Thyroid gland (tissue), 4 donors: ENCODE measurements around the gene TTC8. TPM values are rescaled to one million over a fixed set of nuclear protein-coding genes. Genes with fewer than 3 reads are reported as not detected.
A peak's percentile ranks its signal among the peaks of the same experiment; 100 is the strongest.

Experiments
- DNase-seq, 2 donors: peaks; one replicate each; pipeline ENCODE4 v3.0.0-alpha.2; 2019
- H3K27ac ChIP-seq, 3 donors: fragments of 200-600 bp; sonication (generic); 1 replicate in 2 of 3; 2 replicates in 1 of 3; pipeline ENCODE4 v1.5.1; 2016 to 2019; ENCODE audit warnings: mild to moderate bottlenecking in 1 of 3, moderate library complexity in 1 of 3
- H3K27me3 ChIP-seq: fragments of 200-600 bp; sonication (generic); one replicate; pipeline ENCODE4 v1.5.1; 2019
- H3K36me3 ChIP-seq, 2 donors: fragments of 200-600 bp; sonication (generic); one replicate each; pipeline ENCODE4 v1.5.1; 2016 to 2019
- H3K4me1 ChIP-seq, 2 donors: fragments of 200-600 bp; sonication (generic); one replicate each; pipeline ENCODE4 v1.5.1; 2017 to 2019
- H3K4me3 ChIP-seq, 3 donors: fragments of 200-600 bp; sonication (generic); replicated peaks in 1 of 3; 1 replicate in 2 of 3; 2 replicates in 1 of 3; pipeline ENCODE4 v1.5.1; 2016; ENCODE audit warnings: mild to moderate bottlenecking in 1 of 3
- H3K9me3 ChIP-seq: fragments of 200-600 bp; sonication (generic); one replicate; pipeline ENCODE4 v1.5.1; 2017
- POLR2A ChIP-seq, 2 donors: fragments of 450-650 bp; IDR thresholded peaks; one replicate each; pipeline ENCODE4 v1.6.1; 2017; ENCODE audit warnings: antibody characterized with exemption in 2 of 2, mild to moderate bottlenecking in 2 of 2, moderate library complexity in 1 of 2
- WGBS, 2 donors: methylation state at CpG; one replicate each; pipeline ENCODE4 v1.1.5; 2017; 5-methylcytosine and 5-hydroxymethylcytosine counted together
- intact Hi-C: fragments of 100-400 bp; cut with DNase I; formaldehyde crosslinking; loops from one replicate; pipeline ENCODE4 v1.15.1; 2023
- total RNA-seq, 4 donors: library from RNA; depleted of rRNA; stranded (reverse); fragments of >200 nt; gene quantifications; one replicate each; pipeline ENCODE4 v1.2.3, GENCODE V29; 2016
- TF ChIP-seq, protein P1 (sequence below), 6 experiments: fragments of 200-600 bp in 3 of 6; fragments of 450-650 bp in 3 of 6; sonication (generic) in 3 of 6; IDR thresholded peaks; one replicate each; pipeline ENCODE4 v1.5.1; 2016 to 2019; ENCODE audit warnings: antibody characterized with exemption in 6 of 6, mild to moderate bottlenecking in 2 of 6, inconsistent platforms in 1 of 6, moderate library complexity in 1 of 6

The TTC8 gene
- total RNA-seq, 4 donors from 2014 or later = 51.4 to 118 (median 68.0) TPM

DNA sequence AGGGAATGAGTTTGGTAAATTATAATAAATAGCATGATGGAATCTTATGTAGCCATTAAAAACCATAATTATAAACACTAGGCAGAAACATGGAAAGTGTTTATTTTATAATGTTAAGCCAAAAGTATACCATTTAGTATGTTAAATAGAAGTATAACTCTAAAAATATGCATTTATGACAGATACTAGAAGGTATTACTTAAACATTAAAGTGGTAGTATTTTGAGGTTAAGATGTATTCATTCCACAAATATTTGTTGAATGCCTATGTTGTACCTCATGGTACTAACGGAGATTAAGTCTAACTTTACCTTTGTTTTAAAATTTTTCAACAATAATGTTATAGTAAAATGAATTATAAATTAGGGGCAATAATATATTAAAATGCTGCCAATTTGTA is 24.1 kb downstream of the TTC8 start:
- 97 to 99% methylated on average over 1 of the region's 1 CpG for WGBS, 2 donors
- no peaks in the 10 kb centered on the region for H3K36me3 ChIP-seq
- TF ChIP-seq POLR2A (IDR thresholded peaks at IDR 0.05) = no peak
- TF ChIP-seq, protein P1, sequence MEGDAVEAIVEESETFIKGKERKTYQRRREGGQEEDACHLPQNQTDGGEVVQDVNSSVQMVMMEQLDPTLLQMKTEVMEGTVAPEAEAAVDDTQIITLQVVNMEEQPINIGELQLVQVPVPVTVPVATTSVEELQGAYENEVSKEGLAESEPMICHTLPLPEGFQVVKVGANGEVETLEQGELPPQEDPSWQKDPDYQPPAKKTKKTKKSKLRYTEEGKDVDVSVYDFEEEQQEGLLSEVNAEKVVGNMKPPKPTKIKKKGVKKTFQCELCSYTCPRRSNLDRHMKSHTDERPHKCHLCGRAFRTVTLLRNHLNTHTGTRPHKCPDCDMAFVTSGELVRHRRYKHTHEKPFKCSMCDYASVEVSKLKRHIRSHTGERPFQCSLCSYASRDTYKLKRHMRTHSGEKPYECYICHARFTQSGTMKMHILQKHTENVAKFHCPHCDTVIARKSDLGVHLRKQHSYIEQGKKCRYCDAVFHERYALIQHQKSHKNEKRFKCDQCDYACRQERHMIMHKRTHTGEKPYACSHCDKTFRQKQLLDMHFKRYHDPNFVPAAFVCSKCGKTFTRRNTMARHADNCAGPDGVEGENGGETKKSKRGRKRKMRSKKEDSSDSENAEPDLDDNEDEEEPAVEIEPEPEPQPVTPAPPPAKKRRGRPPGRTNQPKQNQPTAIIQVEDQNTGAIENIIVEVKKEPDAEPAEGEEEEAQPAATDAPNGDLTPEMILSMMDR (IDR thresholded peaks at IDR 0.05) = no peak
- intact Hi-C loops = no loop called here
- no peak overlapping the region for H3K4me3 ChIP-seq
- H3K9me3 ChIP-seq = no peaks in the 10 kb centered on the region
- H3K4me1 ChIP-seq = peaks cover 0 to 11% of the 10 kb centered on the region in 2 donors
- no peaks in the 10 kb centered on the region for H3K27me3 ChIP-seq
- peak overlapping the region in 1 of 3 donors; percentile 88 for H3K27ac ChIP-seq
- DNase-seq = no peak

DNA sequence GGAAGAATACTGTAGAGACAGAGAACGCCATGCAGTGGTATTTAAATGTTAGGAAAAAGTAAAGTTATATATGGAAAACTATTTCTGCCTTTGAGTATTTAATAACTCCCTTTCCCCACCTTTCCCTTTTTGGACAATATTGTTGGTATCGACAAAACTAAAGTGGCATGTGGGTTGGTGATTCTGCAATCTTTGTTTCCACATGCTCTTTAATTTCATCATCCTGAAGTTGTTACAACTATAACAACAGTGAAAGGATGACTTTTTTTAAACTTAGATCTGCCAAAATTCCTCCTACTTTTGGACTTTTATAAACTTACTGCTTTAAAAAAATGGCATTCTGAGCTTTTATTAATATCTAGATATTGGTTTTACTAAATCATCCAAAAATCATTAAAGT is 25.3 kb downstream of the TTC8 start:
- intact Hi-C loops = no loop called here
- WGBS, 2 donors = 60 to 78% methylated on average over 2 of the region's 2 CpGs
- no peak for DNase-seq
- H3K4me1 ChIP-seq = peaks cover 0 to 15% of the 10 kb centered on the region in 2 donors
- no peaks in the 10 kb centered on the region for H3K36me3 ChIP-seq
- no peak for TF ChIP-seq POLR2A (IDR thresholded peaks at IDR 0.05)
- TF ChIP-seq, protein P1 (IDR thresholded peaks at IDR 0.05) = no peak
- H3K9me3 ChIP-seq = no peaks in the 10 kb centered on the region
- H3K4me3 ChIP-seq = no peak overlapping the region
- no peaks in the 10 kb centered on the region for H3K27me3 ChIP-seq
- H3K27ac ChIP-seq = peak overlapping the region; percentile 66 to 88 (median 69)

GRCh38 chr14:88851587-88851986 is 27.1 kb downstream of the TTC8 start:
- H3K27me3 ChIP-seq = no peaks in the 10 kb centered on the region
- H3K36me3 ChIP-seq = no peaks in the 10 kb centered on the region
- H3K27ac ChIP-seq = peak overlapping the region in 1 of 3 donors; percentile 88
- no peaks in the 10 kb centered on the region for H3K9me3 ChIP-seq
- no peak overlapping the region for H3K4me3 ChIP-seq
- intact Hi-C loops = no loop called here
- peaks cover 0 to 15% of the 10 kb centered on the region in 2 donors for H3K4me1 ChIP-seq
- WGBS, 2 donors = 77 to 89% methylated on average over 1 of the region's 1 CpG
- no peak for DNase-seq
- no peak for TF ChIP-seq POLR2A (IDR thresholded peaks at IDR 0.05)
- TF ChIP-seq, protein P1 (IDR thresholded peaks at IDR 0.05) = no peak

DNA sequence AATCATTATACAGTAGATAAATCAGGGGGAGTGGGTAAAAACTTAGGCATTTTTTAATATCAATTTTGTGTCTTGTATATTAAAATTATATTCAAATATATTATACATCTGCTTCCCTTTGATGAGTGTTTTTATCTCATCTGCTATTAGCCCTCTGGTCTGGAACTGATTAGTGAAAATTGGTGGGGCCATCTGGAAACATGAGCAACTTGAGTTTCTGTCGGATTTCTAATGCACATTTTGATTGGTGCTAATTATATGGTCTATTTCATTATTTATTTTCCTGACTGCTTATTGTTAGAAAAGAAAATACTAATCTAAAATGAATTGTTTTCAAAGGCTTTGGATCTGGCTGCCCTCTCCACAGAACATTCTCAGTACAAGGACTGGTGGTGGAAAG is 28.2 kb downstream of the TTC8 start:
- no peaks in the 10 kb centered on the region for H3K36me3 ChIP-seq
- TF ChIP-seq, protein P1 (IDR thresholded peaks at IDR 0.05) = no peak
- H3K4me3 ChIP-seq = no peak overlapping the region
- WGBS, 2 donors = 71 to 79% methylated on average over 1 of the region's 1 CpG
- H3K9me3 ChIP-seq = no peaks in the 10 kb centered on the region
- intact Hi-C loops = no loop called here
- no peak for DNase-seq
- H3K27ac ChIP-seq = peak overlapping the region in 2 of 3 donors; percentile 11 to 88
- peaks cover 0 to 15% of the 10 kb centered on the region in 2 donors for H3K4me1 ChIP-seq
- no peaks in the 10 kb centered on the region for H3K27me3 ChIP-seq

GRCh38 chr14:88853129-88853528 is 28.7 kb downstream of the TTC8 start:
- no peaks in the 10 kb centered on the region for H3K9me3 ChIP-seq
- H3K4me1 ChIP-seq = peaks cover 0 to 15% of the 10 kb centered on the region in 2 donors
- DNase-seq = no peak
- intact Hi-C loops = no loop called here
- no peaks in the 10 kb centered on the region for H3K27me3 ChIP-seq
- H3K36me3 ChIP-seq = no peaks in the 10 kb centered on the region
- H3K4me3 ChIP-seq = no peak overlapping the region
- TF ChIP-seq, protein P1 (IDR thresholded peaks at IDR 0.05) = no peak
- TF ChIP-seq POLR2A (IDR thresholded peaks at IDR 0.05) = no peak
- peak overlapping the region; percentile 11 to 88 (median 18) for H3K27ac ChIP-seq
